ENCODE data around the gene FBXW12. TPM values are rescaled to one million over a fixed set of nuclear protein-coding genes. Genes with fewer than 3 reads are reported as not detected.

Gene FBXW12
- total RNA-seq, 4 donors from 2014 or later, result not detected

GRCh38 chr3:48370333-48370713 lies 1.7 kb upstream of the FBXW12 start:
- TF ChIP-seq CTCF (IDR thresholded peaks at IDR 0.05) (no peak), POLR2A (IDR thresholded peaks at IDR 0.05) (no peak)
- intact Hi-C loops (cut with DNase I; ENCODE audit: low total_unique reads), result no loop called here
- H3K4me3 ChIP-seq (ENCODE audit: low read depth, poor library complexity, severe bottlenecking), result no peak overlapping the region
- DNase-seq (ENCODE audit: low spot score in 2 of 2), result no peak
- 83 to 88% methylated on average over 7 of the region's 7 CpGs for WGBS, 2 donors

GRCh38 chr3:48372377-48372770 lies 355 bp downstream of the FBXW12 start:
- DNase-seq (ENCODE audit: low spot score in 2 of 2), result no peak
- intact Hi-C loops (cut with DNase I; ENCODE audit: low total_unique reads), result no loop called here
- TF ChIP-seq POLR2A (IDR thresholded peaks at IDR 0.05), result no peak

GRCh38 chr3:48372862-48373435 lies 930 bp downstream of the FBXW12 start:
- intact Hi-C loops (cut with DNase I; ENCODE audit: low total_unique reads), result no loop called here
- no peak for DNase-seq (ENCODE audit: low spot score in 2 of 2)
- TF ChIP-seq POLR2A (IDR thresholded peaks at IDR 0.05) (no peak), CTCF (IDR thresholded peaks at IDR 0.05) (no peak)
- no peak overlapping the region for H3K4me3 ChIP-seq (ENCODE audit: low read depth, poor library complexity, severe bottlenecking)
- WGBS, 2 donors, result 68 to 72% methylated on average over 5 of the region's 5 CpGs

More at GRCh38 chr3:48372377-48372770, 355 bp downstream of the FBXW12 start:
- no peak overlapping the region for H3K4me3 ChIP-seq (ENCODE audit: low read depth, poor library complexity, severe bottlenecking)
- WGBS, 2 donors, result 66 to 72% methylated on average over 7 of the region's 7 CpGs

GRCh38 chr3:48387634-48388033 lies 15.6 kb downstream of the FBXW12 start:
- TF ChIP-seq CTCF (IDR thresholded peaks at IDR 0.05) (no peak), POLR2A (IDR thresholded peaks at IDR 0.05) (no peak)
- no peak overlapping the region for H3K4me3 ChIP-seq (ENCODE audit: low read depth, poor library complexity, severe bottlenecking)
- intact Hi-C loops (cut with DNase I; ENCODE audit: low total_unique reads), result no loop called here
- DNase-seq (ENCODE audit: low spot score in 2 of 2), result peak in 1 of 2 donors; percentile 29

GRCh38 chr3:48388966-48389365 lies 16.9 kb downstream of the FBXW12 start:
- WGBS, 2 donors, result 85 to 87% methylated on average over 2 of the region's 2 CpGs
- no peak for TF ChIP-seq POLR2A (IDR thresholded peaks at IDR 0.05)
- TF ChIP-seq CTCF (IDR thresholded peaks at IDR 0.05), result no peak
- intact Hi-C loops (cut with DNase I; ENCODE audit: low total_unique reads), result no loop called here
- no peak for DNase-seq (ENCODE audit: low spot score in 2 of 2)
- no peak overlapping the region for H3K4me3 ChIP-seq (ENCODE audit: low read depth, poor library complexity, severe bottlenecking)

- DNase-seq (ENCODE audit: low spot score in 2 of 2), result no peak
- intact Hi-C loops (cut with DNase I; ENCODE audit: low total_unique reads), result no loop called here
- TF ChIP-seq CTCF (IDR thresholded peaks at IDR 0.05), result no peak
- TF ChIP-seq POLR2A (IDR thresholded peaks at IDR 0.05), result no peak
- H3K4me3 ChIP-seq (ENCODE audit: low read depth, poor library complexity, severe bottlenecking), result no peak overlapping the region
- WGBS, 2 donors, result 90 to 92% methylated on average over 2 of the region's 2 CpGs
Observed at GRCh38 chr3:48394391-48394790, 22.4 kb downstream of the FBXW12 start.

Data from lower leg skin (tissue), 4 donors.